Peyer's patch (tissue), 4 donors: ENCODE data around the gene WIPF3. TPM values are rescaled to one million over a fixed set of nuclear protein-coding genes. Genes with fewer than 3 reads are reported as not detected.

Experiments used
- DNase-seq, 3 donors: peaks; one replicate each; pipeline ENCODE4 v3.0.0-alpha.2; 2017 to 2019
- H3K27ac ChIP-seq, 4 donors: fragments of 200-600 bp; sonication (generic); one replicate each; pipeline ENCODE4 v1.5.1; 2016 to 2019
- H3K27me3 ChIP-seq, 2 donors: fragments of 200-600 bp; sonication (generic); one replicate each; pipeline ENCODE4 v1.5.1; 2019
- H3K36me3 ChIP-seq, 3 donors: fragments of 200-600 bp; sonication (generic); one replicate each; pipeline ENCODE4 v1.5.1; 2016 to 2019
- H3K4me1 ChIP-seq, 4 donors: fragments of 200-600 bp; sonication (generic); one replicate each; pipeline ENCODE4 v1.5.1; 2016 to 2019
- H3K4me3 ChIP-seq, 4 donors: fragments of 200-600 bp; sonication (generic); 1 replicate in 3 of 4; 2 replicates in 1 of 4; pipeline ENCODE4 v1.5.1; 2016 to 2019; ENCODE audit warnings: mild to moderate bottlenecking in 1 of 4
- H3K9me3 ChIP-seq, 4 donors: fragments of 200-600 bp; sonication (generic); one replicate each; pipeline ENCODE4 v1.5.1; 2016 to 2019; ENCODE audit warnings: mild to moderate bottlenecking in 1 of 4
- POLR2A ChIP-seq, 2 donors: fragments of 450-650 bp; IDR thresholded peaks; one replicate each; pipeline ENCODE4 v1.5.1; 2017; ENCODE audit warnings: antibody characterized with exemption in 2 of 2, mild to moderate bottlenecking in 2 of 2, moderate library complexity in 2 of 2
- total RNA-seq, 4 donors: library from RNA; depleted of rRNA; stranded (reverse); fragments of >200 nt; gene quantifications; one replicate each; pipeline ENCODE4 v1.1.0, GENCODE V29; 2016
- TF ChIP-seq, protein P1 (sequence below), 6 experiments: fragments of 450-650 bp in 4 of 6; fragments of 200-600 bp in 2 of 6; sonication (generic) in 1 of 6; IDR thresholded peaks; one replicate each; pipeline ENCODE4 v1.5.1; 2017 to 2019; ENCODE audit warnings: antibody characterized with exemption in 6 of 6, mild to moderate bottlenecking in 3 of 6, moderate library complexity in 1 of 6

The WIPF3 gene
- total RNA-seq, 4 donors from 2014 or later: 0.66 to 2.5 (median 0.83) TPM; not detected in 1

DNA sequence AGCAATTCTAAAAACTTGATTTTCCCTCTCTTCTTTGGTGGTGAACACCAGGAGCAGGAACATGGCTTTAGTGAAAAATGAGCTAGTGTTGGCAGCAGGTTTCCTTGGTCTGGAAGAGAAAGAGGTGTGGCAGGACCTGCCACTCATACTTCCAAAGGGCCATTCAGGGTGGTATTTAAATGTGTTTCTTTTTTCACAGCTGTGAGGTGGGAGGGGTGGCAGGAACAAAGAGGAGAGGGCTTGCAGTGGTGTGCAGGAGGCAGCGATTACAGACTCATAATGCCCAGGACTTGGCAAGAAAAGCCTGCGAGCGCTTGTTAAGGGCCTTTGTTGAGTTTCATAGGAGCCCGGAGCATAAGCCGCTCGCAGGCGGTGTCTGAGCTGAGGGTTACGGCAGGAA lies 36.8 kb downstream of the WIPF3 start:
- Histone ChIP-seq H3K27me3 (no peaks in the 10 kb centered on the region), H3K36me3 (no peaks in the 10 kb centered on the region), H3K4me1 (no peaks in the 10 kb centered on the region), H3K27ac (no peak overlapping the region), H3K4me3 (no peak overlapping the region), H3K9me3 (no peaks in the 10 kb centered on the region)
- no peak for DNase-seq
- no peak for TF ChIP-seq POLR2A (IDR thresholded peaks at IDR 0.05)
- TF ChIP-seq, protein P1, sequence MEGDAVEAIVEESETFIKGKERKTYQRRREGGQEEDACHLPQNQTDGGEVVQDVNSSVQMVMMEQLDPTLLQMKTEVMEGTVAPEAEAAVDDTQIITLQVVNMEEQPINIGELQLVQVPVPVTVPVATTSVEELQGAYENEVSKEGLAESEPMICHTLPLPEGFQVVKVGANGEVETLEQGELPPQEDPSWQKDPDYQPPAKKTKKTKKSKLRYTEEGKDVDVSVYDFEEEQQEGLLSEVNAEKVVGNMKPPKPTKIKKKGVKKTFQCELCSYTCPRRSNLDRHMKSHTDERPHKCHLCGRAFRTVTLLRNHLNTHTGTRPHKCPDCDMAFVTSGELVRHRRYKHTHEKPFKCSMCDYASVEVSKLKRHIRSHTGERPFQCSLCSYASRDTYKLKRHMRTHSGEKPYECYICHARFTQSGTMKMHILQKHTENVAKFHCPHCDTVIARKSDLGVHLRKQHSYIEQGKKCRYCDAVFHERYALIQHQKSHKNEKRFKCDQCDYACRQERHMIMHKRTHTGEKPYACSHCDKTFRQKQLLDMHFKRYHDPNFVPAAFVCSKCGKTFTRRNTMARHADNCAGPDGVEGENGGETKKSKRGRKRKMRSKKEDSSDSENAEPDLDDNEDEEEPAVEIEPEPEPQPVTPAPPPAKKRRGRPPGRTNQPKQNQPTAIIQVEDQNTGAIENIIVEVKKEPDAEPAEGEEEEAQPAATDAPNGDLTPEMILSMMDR (IDR thresholded peaks at IDR 0.05): no peak

DNA sequence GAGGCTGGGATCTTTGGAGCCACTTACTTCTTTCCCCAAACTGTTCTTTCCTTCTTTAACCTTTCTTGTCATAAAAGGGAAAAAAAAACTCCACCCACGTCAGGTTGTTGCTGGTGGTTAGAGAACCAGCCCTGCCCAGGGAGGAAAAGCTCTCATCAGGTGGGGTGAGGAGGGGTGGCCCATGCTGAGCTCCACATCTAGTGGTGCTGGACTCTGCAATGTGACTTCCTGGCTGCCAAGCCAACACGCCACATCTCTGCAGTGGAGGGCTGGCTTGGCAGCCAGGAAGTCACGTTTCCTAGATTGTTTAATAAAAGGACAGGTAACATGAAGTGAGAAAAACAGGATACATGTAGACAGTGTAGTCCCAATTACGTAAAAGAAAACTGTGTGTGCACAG lies 37.4 kb downstream of the WIPF3 start:
- H3K4me1 ChIP-seq: no peaks in the 10 kb centered on the region
- no peak overlapping the region for H3K4me3 ChIP-seq
- no peak overlapping the region for H3K27ac ChIP-seq
- H3K9me3 ChIP-seq: no peaks in the 10 kb centered on the region
- DNase-seq: no peak
- no peaks in the 10 kb centered on the region for H3K36me3 ChIP-seq
- no peaks in the 10 kb centered on the region for H3K27me3 ChIP-seq
- TF ChIP-seq, protein P1 (IDR thresholded peaks at IDR 0.05): no peak
- TF ChIP-seq POLR2A (IDR thresholded peaks at IDR 0.05): no peak

DNA sequence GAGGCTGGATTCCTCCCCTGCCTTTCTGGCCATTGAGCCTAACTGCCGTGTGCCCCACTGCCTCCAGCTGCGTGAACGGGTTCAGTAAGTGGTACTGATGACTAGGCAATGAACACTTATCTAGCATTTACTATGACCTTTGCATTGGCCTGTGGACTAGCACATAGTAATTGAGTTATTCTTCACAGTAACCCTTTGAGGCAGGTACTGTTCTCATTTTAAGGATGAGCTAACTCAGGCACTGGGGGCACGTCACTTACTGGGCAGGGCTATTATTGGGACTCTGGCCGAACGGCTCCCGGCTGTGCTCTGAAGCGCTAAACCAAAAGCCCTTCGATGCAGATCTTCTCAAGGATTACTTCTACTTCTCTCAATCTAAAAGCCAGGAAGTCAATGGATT lies 38.3 kb downstream of the WIPF3 start:
- Histone ChIP-seq H3K36me3 (no peaks in the 10 kb centered on the region), H3K27me3 (no peaks in the 10 kb centered on the region), H3K4me3 (no peak overlapping the region), H3K4me1 (no peaks in the 10 kb centered on the region), H3K9me3 (no peaks in the 10 kb centered on the region), H3K27ac (no peak overlapping the region)
- TF ChIP-seq, protein P1 (IDR thresholded peaks at IDR 0.05): no peak
- TF ChIP-seq POLR2A (IDR thresholded peaks at IDR 0.05): no peak
- no peak for DNase-seq

DNA sequence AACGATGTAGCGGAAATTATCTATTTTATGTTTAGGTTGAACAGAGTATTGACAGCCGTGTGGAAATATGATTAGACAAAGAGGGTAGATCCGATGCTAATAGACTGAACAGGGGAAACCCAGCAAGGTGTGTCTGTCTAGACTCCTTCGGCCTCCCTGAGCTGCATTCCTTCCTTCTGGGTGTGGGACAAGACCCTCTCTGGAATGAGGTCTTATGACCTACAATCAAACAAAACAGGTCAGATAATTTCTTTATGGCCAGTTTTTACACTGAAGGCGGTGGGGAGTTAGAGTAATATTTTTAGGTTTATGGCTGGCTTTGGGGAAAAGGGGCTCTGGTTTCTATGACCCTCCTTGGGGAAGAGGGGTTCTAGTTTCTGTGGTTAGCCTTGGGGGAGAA lies 41.2 kb downstream of the WIPF3 start:
- Histone ChIP-seq H3K27ac (no peak overlapping the region), H3K27me3 (no peaks in the 10 kb centered on the region), H3K9me3 (no peaks in the 10 kb centered on the region), H3K36me3 (no peaks in the 10 kb centered on the region), H3K4me3 (no peak overlapping the region), H3K4me1 (no peaks in the 10 kb centered on the region)
- TF ChIP-seq, protein P1 (IDR thresholded peaks at IDR 0.05): no peak
- TF ChIP-seq POLR2A (IDR thresholded peaks at IDR 0.05): no peak
- no peak for DNase-seq

DNA sequence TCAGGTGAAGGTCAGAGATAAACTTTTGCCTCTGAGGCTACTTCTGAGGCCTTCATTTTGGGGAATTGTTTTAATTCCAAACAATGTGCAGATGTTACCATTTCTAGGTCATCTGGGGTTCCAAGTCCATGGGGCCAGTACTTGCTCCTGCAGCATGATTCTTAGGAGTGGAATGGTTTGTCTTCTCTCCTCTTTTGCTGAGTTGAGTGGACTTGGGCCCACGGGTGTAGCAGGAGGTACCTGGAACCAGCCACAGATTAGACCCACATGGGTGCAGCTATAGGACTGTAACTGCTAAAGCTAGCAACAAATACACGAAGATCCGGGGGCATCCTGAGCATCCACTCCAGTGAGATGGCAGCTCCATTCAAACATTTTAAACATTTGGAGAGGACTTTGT lies 41.6 kb downstream of the WIPF3 start:
- TF ChIP-seq POLR2A (IDR thresholded peaks at IDR 0.05): no peak
- TF ChIP-seq, protein P1 (IDR thresholded peaks at IDR 0.05): no peak
- H3K4me1 ChIP-seq: no peaks in the 10 kb centered on the region
- H3K36me3 ChIP-seq: no peaks in the 10 kb centered on the region
- H3K27ac ChIP-seq: no peak overlapping the region
- no peaks in the 10 kb centered on the region for H3K9me3 ChIP-seq
- no peak overlapping the region for H3K4me3 ChIP-seq
- H3K27me3 ChIP-seq: no peaks in the 10 kb centered on the region
- no peak for DNase-seq

DNA sequence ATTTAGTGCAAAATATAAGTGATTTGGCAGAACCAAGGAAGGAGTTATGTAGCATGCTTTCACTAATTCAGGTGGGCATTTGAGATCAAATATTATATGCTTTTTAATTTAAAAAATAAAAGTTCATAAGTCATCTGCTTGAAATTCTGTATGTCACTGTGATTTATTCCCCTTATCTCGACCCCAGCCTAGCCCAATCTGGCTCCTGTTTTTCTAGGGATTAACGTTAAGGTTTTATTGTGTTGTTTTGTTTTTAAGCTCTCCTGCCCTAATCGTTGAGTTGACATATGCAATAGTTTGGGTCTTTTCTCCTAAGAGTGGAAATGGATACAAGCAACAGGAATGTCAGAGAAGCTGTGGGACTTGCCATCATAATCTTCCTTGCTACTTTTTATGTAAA lies 42.6 kb downstream of the WIPF3 start:
- Histone ChIP-seq H3K4me1 (no peaks in the 10 kb centered on the region), H3K27ac (no peak overlapping the region), H3K4me3 (no peak overlapping the region), H3K36me3 (no peaks in the 10 kb centered on the region), H3K27me3 (no peaks in the 10 kb centered on the region), H3K9me3 (no peaks in the 10 kb centered on the region)
- TF ChIP-seq, protein P1 (IDR thresholded peaks at IDR 0.05): no peak
- no peak for TF ChIP-seq POLR2A (IDR thresholded peaks at IDR 0.05)
- no peak for DNase-seq
